ENCODE results near the gene PNPLA7.

The PNPLA7 gene

DNA sequence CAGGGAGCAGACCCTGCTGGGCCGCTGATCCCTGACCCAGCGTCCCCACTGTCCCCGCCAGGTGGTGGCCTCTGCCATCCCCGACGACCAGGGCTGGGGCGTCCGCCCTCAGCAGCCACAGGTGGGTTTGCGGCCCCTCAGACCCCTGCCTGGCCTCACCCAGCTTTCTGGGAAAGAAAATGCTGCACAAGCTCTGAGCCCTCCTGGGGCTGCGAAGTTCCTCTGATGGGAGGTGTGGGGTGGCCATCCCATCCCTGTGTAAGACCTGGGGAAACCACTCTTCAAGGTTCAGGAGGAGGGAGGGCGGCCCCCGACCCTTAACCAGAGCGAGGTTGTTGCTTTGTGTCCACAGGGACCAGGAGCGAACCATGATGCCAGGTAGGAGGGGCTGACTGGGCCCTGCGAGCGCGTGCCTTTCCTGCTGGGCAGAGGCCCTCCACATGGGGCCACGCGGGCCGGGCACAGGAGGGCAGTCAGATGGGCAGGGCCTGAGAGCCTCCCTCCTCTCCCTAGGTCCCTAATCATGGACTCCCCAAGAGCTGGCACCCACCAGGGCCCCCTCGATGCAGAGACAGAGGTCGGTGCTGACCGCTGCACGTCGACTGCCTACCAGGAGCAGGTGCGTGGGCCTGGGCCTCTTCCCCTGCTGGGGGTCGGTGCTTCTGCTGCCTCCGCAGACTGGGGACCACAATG, 119.3 kb downstream of the PNPLA7 start:
- H3K27me3 ChIP-seq (ENCODE audit: insufficient read depth, low read length, poor library complexity), result no peaks in the 10 kb centered on the region
- TF ChIP-seq CTCF (IDR thresholded peaks at IDR 0.05; ENCODE audit: borderline replicate concordance, extremely low read depth, low read length, poor library complexity, severe bottlenecking), result no peak
- no peak for TF ChIP-seq EZH2 (IDR thresholded peaks at IDR 0.05; ENCODE audit: borderline replicate concordance, low read depth, low read length, severe bottlenecking)
- DNase-seq, result no peak
- H3K36me3 ChIP-seq (ENCODE audit: insufficient read depth, low read length), result no peaks in the 10 kb centered on the region
- no peaks in the 10 kb centered on the region for H3K79me2 ChIP-seq (ENCODE audit: insufficient read depth, low read length)
- no peaks in the 10 kb centered on the region for H3K9me3 ChIP-seq (ENCODE audit: insufficient read depth, low read length, severe bottlenecking)
- H3K4me3 ChIP-seq (ENCODE audit: low read depth in 1 of 2, low read length in 2 of 2), result no peak overlapping the region
- no peak overlapping the region for H3K27ac ChIP-seq (ENCODE audit: low read length)
- H3K4me2 ChIP-seq (ENCODE audit: insufficient read depth, low read length), result no peak overlapping the region
- no peak overlapping the region for H2AFZ ChIP-seq (ENCODE audit: low read depth, low read length)
- no peaks in the 10 kb centered on the region for H4K20me1 ChIP-seq (ENCODE audit: insufficient read depth, low read length)
- no peak for ATAC-seq (ENCODE audit: insufficient read depth, low read depth)
- H3K9ac ChIP-seq (ENCODE audit: low read depth, low read length), result no peak overlapping the region
- no peaks in the 10 kb centered on the region for H3K4me1 ChIP-seq (ENCODE audit: insufficient read depth, low read length)

DNA sequence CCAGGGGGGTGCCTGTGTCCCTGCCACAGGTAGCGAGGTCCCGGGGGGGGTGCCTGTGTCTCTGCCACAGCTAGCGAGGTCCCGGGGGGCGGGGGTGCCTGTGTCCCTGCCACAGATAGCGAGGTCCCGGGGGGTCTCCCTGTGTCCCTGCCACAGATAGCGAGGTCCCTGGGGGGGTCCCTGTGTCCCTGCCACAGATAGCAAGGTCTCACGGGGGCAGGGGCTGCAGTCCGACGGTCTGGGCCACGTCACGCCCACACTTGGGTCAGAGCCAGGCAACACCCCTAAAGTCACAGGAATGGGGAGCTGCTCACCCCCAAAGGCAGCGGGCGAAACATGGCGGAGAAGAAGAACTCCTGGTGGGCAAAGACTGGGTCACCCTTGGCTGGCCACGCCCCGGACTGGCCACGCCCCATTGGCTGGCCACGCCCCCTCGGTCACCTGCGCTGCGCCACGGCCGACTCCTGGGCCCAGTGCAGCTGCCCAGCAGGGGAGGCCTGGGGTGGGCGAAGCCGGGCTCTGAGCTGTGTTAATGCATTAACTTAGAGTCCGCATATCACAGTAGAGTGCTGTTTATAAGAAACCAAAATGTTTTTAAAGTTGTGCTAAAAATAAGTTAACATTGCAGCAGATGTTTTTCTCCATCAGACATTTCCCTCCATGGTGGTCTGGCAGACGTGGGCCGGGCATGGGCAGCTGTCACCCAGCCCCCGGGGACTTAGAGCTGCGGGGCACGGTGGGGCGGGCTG, 120.1 kb downstream of the PNPLA7 start:
- H3K9ac ChIP-seq (ENCODE audit: low read depth, low read length), result no peak overlapping the region
- no peaks in the 10 kb centered on the region for H3K79me2 ChIP-seq (ENCODE audit: insufficient read depth, low read length)
- no peaks in the 10 kb centered on the region for H4K20me1 ChIP-seq (ENCODE audit: insufficient read depth, low read length)
- DNase-seq (no peak), ATAC-seq (ENCODE audit: insufficient read depth, low read depth) (no peak)
- no peak overlapping the region for H2AFZ ChIP-seq (ENCODE audit: low read depth, low read length)
- H3K4me1 ChIP-seq (ENCODE audit: insufficient read depth, low read length), result no peaks in the 10 kb centered on the region
- TF ChIP-seq EZH2 (IDR thresholded peaks at IDR 0.05; ENCODE audit: borderline replicate concordance, low read depth, low read length, severe bottlenecking) (no peak), CTCF (IDR thresholded peaks at IDR 0.05; ENCODE audit: borderline replicate concordance, extremely low read depth, low read length, poor library complexity, severe bottlenecking) (no peak)
- no peak overlapping the region for H3K4me2 ChIP-seq (ENCODE audit: insufficient read depth, low read length)
- no peak overlapping the region for H3K4me3 ChIP-seq (ENCODE audit: low read depth in 1 of 2, low read length in 2 of 2)
- H3K27ac ChIP-seq (ENCODE audit: low read length), result no peak overlapping the region
- H3K9me3 ChIP-seq (ENCODE audit: insufficient read depth, low read length, severe bottlenecking), result no peaks in the 10 kb centered on the region
- no peaks in the 10 kb centered on the region for H3K36me3 ChIP-seq (ENCODE audit: insufficient read depth, low read length)
- no peaks in the 10 kb centered on the region for H3K27me3 ChIP-seq (ENCODE audit: insufficient read depth, low read length, poor library complexity)

- Histone ChIP-seq H3K9me3 (ENCODE audit: insufficient read depth, low read length, severe bottlenecking) (no peaks in the 10 kb centered on the region), H3K27me3 (ENCODE audit: insufficient read depth, low read length, poor library complexity) (no peaks in the 10 kb centered on the region), H3K27ac (ENCODE audit: low read length) (no peak overlapping the region), H2AFZ (ENCODE audit: low read depth, low read length) (no peak overlapping the region), H3K9ac (ENCODE audit: low read depth, low read length) (no peak overlapping the region), H3K36me3 (ENCODE audit: insufficient read depth, low read length) (no peaks in the 10 kb centered on the region), H3K4me2 (ENCODE audit: insufficient read depth, low read length) (no peak overlapping the region), H3K4me1 (ENCODE audit: insufficient read depth, low read length) (no peaks in the 10 kb centered on the region), H4K20me1 (ENCODE audit: insufficient read depth, low read length) (no peaks in the 10 kb centered on the region), H3K4me3 (ENCODE audit: low read depth in 1 of 2, low read length in 2 of 2) (no peak overlapping the region), H3K79me2 (ENCODE audit: insufficient read depth, low read length) (no peaks in the 10 kb centered on the region)
- no peak for TF ChIP-seq CTCF (IDR thresholded peaks at IDR 0.05; ENCODE audit: borderline replicate concordance, extremely low read depth, low read length, poor library complexity, severe bottlenecking)
- no peak for TF ChIP-seq EZH2 (IDR thresholded peaks at IDR 0.05; ENCODE audit: borderline replicate concordance, low read depth, low read length, severe bottlenecking)
- no peak for ATAC-seq (ENCODE audit: insufficient read depth, low read depth)
- no peak for DNase-seq
These were observed 120.7 kb downstream of the PNPLA7 start for GRCh38 chr9:137429546-137429890.
